NOMO-1 treated with dmso at 0.1 percent for 144 hours (cell line): ENCODE data around the gene COX18.

ENCODE experiments used
- DNase-seq: peaks from one replicate; lab custom pipeline; 2025; ENCODE audit not compliant: unreplicated experiment; lab: John Stamatoyannopoulos, UW

The COX18 gene, protein sequence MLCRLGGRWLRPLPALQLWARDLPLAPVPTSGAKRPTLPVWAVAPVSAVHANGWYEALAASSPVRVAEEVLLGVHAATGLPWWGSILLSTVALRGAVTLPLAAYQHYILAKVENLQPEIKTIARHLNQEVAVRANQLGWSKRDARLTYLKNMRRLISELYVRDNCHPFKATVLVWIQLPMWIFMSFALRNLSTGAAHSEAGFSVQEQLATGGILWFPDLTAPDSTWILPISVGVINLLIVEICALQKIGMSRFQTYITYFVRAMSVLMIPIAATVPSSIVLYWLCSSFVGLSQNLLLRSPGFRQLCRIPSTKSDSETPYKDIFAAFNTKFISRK

DNA sequence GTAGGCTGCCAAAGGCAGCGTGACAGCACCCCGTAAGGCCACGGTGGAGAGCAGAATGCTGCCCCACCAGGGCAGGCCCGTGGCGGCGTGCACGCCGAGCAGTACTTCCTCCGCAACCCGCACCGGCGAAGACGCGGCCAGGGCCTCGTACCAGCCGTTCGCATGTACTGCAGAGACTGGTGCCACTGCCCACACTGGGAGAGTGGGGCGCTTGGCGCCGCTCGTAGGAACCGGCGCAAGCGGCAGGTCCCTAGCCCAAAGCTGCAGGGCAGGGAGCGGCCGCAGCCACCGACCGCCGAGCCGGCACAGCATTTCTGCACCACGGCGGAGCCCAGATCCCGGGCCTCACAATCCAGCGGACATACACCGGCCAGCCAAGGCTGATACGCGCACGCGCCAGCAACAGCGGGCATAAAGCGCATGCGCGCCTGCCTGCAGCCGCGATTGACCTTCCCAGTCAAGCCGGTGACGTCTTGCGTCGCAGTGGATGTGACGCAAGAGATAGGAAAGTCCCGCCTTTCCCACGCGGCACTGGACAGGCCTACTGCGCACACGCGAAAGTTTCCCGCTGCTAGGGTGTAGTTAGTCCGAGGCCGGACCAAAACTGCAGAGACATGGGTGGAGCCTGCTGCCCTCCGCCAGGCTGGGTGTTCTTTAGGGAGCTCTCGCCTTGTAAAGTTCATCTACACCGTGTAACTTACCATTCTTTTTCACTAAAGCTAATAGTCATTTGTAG lies at the start of gene COX18:
TSS of gene COX18 (minus strand) at position 379 of the 736 bp plus-strand sequence. CDS start at position 312, 67 bp downstream.
- peak; percentile 94 for DNase-seq

GRCh38 chr4:73109493-73109892 lies 40.0 kb upstream of the COX18 start:
- no peak for DNase-seq

GRCh38 chr4:73104695-73105094 lies 35.2 kb upstream of the COX18 start:
- no peak for DNase-seq

GRCh38 chr4:73103799-73104503 lies 34.4 kb upstream of the COX18 start:
- DNase-seq, result no peak

DNA sequence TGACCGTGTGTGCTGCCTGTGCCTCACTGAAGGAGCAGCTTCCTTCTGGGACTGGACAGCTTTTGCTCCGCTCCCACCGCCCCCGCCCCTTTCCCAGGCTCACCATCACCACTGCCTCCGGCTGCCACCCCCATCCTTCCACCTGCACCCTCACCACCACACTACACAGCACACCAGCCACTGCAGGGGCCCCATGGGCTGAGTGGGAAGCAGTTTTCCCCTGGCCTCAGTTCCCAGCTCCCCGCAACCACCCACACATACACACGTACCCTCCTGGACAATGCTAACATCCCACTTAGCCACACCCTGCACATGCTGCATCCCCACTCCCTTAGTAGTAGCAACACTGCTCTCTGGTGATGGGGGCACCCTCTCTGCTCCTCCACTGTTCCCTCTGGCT lies 29.6 kb upstream of the COX18 start:
- no peak for DNase-seq

- DNase-seq, result no peak
Observed at GRCh38 chr4:73098713-73099112, 29.2 kb upstream of the COX18 start.

DNA sequence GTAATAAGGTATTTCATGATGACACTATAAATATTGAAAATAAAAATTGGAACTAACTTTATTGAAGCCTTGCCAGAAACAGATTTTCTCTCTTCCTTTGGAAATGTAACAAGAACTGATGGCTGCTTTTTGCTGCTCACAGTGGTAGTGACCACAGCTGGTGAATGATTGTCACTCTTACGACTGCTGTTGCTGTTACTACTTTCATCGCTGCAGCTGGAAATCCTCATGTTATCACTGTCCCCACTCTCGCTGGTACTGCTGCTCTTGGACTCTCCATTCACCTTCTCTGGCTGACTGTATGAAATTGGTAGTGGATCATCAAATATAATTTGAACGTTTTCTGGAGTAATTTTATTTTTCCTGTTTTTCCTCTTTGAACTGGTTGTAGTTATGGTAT lies 28.5 kb upstream of the COX18 start:
- DNase-seq, result no peak

DNA sequence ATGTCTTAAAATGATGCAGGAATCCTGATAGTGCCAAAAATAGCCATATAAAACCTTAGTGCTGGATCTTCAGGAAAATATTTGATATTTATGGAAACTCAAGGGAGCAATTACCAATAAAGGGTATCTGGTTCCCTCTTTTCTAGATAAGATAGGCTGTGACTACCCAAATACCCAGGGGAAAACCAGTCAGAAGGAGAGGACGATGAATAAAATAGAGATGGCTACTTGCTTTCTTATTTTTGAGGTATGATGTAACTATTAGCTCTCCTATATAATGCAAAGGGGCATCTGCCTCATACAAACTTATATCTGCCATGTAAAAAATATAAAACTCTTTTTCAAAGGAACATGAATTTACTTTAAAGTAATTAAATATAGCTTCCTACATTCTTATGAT lies 23.4 kb upstream of the COX18 start:
- DNase-seq, result no peak

GRCh38 chr4:73090738-73091137 lies 21.2 kb upstream of the COX18 start:
- DNase-seq, result no peak

- no peak for DNase-seq
Observed at GRCh38 chr4:73087871-73088270, 18.4 kb upstream of the COX18 start.

DNA sequence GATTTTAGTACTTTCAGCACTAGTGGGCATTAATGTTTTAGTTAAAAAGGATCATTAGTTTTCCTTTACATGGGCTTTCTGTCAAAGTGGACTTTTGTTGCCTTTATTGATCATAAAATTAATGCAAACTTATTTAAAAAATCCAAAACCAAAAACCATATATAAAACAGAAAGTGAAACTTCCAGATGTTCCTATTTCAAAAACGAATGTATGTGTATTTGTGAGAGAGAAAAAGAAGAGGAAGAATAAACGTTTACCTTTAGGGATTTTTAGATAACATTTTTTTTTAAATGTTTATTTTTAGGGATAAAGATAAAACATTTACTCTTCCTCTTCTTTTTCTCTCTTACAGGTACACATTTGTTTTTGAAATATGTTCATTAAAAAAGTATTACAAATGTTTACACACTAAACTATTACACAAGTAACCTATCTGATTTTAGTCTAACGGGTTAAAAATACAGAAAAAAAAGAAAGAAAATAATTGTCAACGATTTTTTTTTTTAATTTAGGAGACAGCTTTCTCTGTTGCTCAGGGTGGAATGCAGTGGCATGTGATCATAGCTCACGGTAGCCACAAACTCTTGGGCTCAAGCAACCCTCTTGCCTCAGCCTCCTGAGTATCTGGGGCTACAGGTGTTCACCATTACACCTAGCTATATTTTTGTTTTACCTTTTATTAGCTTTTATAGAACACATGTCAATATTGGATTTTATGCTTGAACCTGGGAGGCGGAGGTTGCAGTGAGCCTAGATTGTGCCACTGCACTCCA lies 16.8 kb upstream of the COX18 start:
- DNase-seq, result no peak

- DNase-seq, result no peak
Observed at GRCh38 chr4:73080789-73081188, 11.3 kb upstream of the COX18 start.

DNA sequence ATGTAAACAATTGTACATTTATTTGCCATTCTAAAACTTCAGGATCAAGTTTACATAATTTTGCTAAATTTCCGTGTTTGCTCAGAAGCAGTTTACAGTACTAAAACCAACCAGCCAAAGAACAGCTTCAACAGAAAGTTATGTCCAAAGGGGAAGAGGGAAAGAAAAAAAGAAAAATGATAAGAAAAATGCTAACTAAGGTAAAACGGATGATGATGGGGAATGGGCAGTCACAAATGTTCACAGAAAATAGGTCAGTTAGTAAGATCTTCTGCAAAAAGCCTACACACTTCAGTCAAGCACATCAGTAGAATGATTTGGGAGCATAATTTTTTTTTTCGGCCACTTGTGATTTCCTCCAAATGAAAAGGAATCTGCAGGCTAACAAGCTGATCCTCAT lies 6.3 kb upstream of the COX18 start:
- DNase-seq, result no peak

DNA sequence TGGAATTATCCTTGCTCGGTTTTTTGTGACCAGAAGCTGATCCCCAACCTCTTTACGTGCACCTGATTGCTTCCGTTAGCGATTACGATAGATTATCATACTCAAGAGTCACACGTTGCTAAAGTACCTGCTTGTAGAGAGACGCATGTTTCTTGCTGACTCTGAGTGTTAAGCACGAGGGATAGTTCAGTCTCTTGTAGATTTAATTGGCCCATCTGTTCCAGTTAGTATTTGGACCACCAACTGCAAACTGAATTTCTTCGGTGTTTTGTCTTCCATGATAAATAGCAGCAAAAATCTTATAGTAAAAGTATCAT lies 516 bp upstream of the COX18 start:
- DNase-seq, result no peak

- DNase-seq, result peak; percentile 12
Observed at GRCh38 chr4:73068491-73069337, 802 bp downstream of the COX18 start.

DNA sequence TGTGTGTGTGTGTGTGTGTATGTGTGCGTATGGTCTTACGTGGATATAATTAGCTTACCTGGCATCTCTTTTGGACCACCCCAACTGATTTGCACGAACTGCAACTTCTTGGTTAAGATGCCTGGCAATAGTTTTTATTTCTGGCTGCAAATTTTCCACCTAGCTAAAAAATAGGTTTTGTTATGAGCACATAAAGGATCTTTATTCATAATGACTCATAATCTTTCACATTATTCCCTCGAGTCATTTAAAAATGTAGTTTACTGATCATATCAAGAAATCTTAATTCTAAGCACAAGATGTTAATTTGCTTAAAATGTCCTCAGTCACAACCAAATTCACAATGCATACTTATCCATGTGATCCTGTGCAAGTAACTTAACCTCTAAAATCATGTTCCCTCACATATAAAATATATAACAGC lies 1.5 kb downstream of the COX18 start:
- no peak for DNase-seq

DNA sequence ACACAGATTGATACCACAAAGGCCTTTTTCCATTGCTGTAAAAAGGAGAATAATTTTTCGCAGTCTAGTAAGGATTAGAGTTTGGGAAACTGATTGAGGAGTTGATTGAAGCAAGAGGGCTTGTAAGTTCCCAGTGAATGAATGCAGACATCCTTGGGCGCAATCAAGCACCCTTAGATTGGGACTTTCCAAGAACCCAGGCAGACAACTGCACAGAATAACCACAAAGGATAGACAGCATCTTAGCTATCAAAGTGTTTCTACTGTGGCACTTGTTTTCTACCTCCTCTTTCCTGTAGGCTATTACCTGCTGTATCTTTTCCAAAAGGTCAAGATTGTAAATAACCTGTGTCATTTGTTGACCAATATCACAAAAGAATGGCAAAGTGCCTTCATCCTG lies 2.6 kb downstream of the COX18 start:
- no peak for DNase-seq

GRCh38 chr4:73066445-73066844 lies 3.1 kb downstream of the COX18 start:
- no peak for DNase-seq

DNA sequence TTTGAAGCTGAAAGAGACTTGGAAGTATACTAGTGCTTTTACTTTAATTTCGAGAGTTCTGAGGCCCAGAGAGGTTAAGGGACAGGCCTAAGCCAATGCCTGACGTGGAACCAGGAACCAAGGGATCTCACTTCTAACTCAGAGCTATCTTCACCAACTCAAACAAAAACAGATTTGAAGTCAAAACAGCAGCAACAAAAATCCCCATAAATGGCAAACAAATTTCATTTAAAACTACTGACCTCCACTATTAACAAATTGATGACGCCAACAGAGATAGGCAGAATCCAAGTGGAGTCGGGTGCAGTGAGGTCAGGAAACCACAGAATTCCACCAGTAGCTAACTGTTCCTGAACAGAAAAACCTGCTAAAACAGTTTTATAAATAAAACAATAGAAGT lies 5.0 kb downstream of the COX18 start:
- no peak for DNase-seq

DNA sequence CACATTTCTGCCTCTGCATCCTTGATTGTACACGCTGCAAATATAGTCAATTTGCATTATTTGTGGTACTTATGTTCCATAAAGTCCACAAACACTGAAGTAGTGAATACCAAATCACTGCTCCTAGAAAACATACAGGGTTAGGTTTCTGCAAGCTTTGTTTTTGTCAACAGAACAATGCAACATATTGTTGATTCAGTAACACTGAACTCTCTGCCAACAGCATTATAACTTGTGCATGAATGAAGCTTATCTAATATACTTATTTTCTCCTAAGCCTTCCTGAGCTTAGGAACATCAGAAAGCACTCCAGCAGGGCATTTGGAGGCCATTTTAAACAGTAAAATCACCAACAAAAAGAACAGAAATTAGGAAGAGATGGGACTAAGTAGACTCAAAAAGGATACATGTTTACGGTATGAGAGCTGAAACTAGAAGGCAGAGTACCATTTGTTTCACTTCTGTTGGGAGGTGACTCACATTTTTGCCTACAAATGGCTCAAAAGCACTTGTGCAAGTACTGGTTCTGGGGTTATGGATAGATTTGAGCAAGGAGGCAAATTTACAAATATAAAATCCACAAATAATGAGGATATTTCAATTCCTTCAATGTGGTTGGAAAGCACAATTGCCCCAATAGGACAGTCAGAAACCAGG lies 14.1 kb downstream of the COX18 start:
- no peak for DNase-seq
